WTC11 (cell line): Measurements from ENCODE around the gene SNRPA1. TPM values are rescaled to one million over a fixed set of nuclear protein-coding genes. Genes with fewer than 3 reads are reported as not detected.

Experiments used
- ATAC-seq: fragments of 200-7000 bp; cut with Tn5 transposase; 2 replicates; pipeline ENCODE4 v1.10.0; 2021; ENCODE audit warnings: mild to moderate bottlenecking, moderate library complexity
- CTCF ChIA-PET: fragments of 300-600 bp; sonication (Branson Sonifier 250); formaldehyde crosslinking; loops from one replicate; lab custom pipeline; 2021; ENCODE audit warnings: antibody characterized with exemption; lab: Charles Lee
- POLR2A ChIA-PET: fragments of 350-600 bp; sonication (Branson Sonifier 250); formaldehyde crosslinking; loops from one replicate; lab custom pipeline; 2021; ENCODE audit warnings: antibody characterized with exemption; lab: Charles Lee
- DNase-seq: peaks from one replicate; pipeline ENCODE4 v3.0.0; 2021; ENCODE audit warnings: low spot score
- H3K27ac Mint-ChIP-seq: 2 replicates; pipeline ENCODE4 v1.8.0; 2021; ENCODE audit warnings: mixed read lengths
- H3K27me3 Mint-ChIP-seq: 2 replicates; pipeline ENCODE4 v1.8.0; 2021; ENCODE audit warnings: low read depth, mild to moderate bottlenecking, moderate library complexity, mixed read lengths
- H3K36me3 Mint-ChIP-seq: 2 replicates; pipeline ENCODE4 v1.8.0; 2021; ENCODE audit warnings: mixed read lengths
- H3K4me1 Mint-ChIP-seq: 2 replicates; pipeline ENCODE4 v1.8.0; 2022; ENCODE audit warnings: mixed read lengths
- H3K4me3 Mint-ChIP-seq: 2 replicates; pipeline ENCODE4 v1.8.0; 2021; ENCODE audit warnings: mild to moderate bottlenecking, moderate library complexity, mixed read lengths
- H3K9me3 Mint-ChIP-seq: 2 replicates; pipeline ENCODE4 v1.8.0; 2021; ENCODE audit warnings: mixed read lengths
- CBFB ChIP-seq: sonication (generic); formaldehyde crosslinking; IDR thresholded peaks from 2 replicates; pipeline ENCODE4 v1.8.1; 2022; ENCODE audit warnings: mild to moderate bottlenecking, low read depth, missing genetic modification reagents
- ELF4 ChIP-seq: sonication (generic); formaldehyde crosslinking; IDR thresholded peaks from 2 replicates; pipeline ENCODE4 v1.8.1; 2022; ENCODE audit warnings: low read depth, mild to moderate bottlenecking, moderate library complexity, missing genetic modification reagents
- ESRRA ChIP-seq: sonication (generic); formaldehyde crosslinking; IDR thresholded peaks from 2 replicates; pipeline ENCODE4 v1.8.1; 2022; ENCODE audit warnings: mild to moderate bottlenecking, missing genetic modification reagents, borderline replicate concordance
- NFE2L1 ChIP-seq: sonication (generic); formaldehyde crosslinking; IDR thresholded peaks from 2 replicates; pipeline ENCODE4 v1.8.1; 2023; ENCODE audit warnings: missing genetic modification reagents
- RELA ChIP-seq: sonication (generic); formaldehyde crosslinking; IDR thresholded peaks from 2 replicates; pipeline ENCODE4 v1.8.1; 2022; ENCODE audit warnings: missing genetic modification reagents, mild to moderate bottlenecking, borderline replicate concordance
- SOX15 ChIP-seq: fragments of 250-450 bp; sonication (Bioruptor Pico); IDR thresholded peaks from 2 replicates; pipeline ENCODE4 v1.9.0; 2021; ENCODE audit warnings: mild to moderate bottlenecking
- SP1 ChIP-seq: sonication (generic); formaldehyde crosslinking; conservative IDR thresholded peaks from 2 replicates; pipeline ENCODE4 v1.8.1; 2022; ENCODE audit warnings: missing genetic modification reagents
- ZNF138 ChIP-seq: sonication (generic); formaldehyde crosslinking; conservative IDR thresholded peaks from 2 replicates; pipeline ENCODE4 v1.8.1; 2022; ENCODE audit warnings: mild to moderate bottlenecking, moderate library complexity, missing genetic modification reagents
- ZNF263 ChIP-seq: sonication (generic); formaldehyde crosslinking; IDR thresholded peaks from 2 replicates; pipeline ENCODE4 v1.8.1; 2022; ENCODE audit warnings: low read depth, mild to moderate bottlenecking, moderate library complexity, missing genetic modification reagents
- ZNF317 ChIP-seq: sonication (generic); formaldehyde crosslinking; IDR thresholded peaks from 2 replicates; pipeline ENCODE4 v1.8.1; 2023; ENCODE audit warnings: low read depth, mild to moderate bottlenecking, moderate library complexity, missing genetic modification reagents, borderline replicate concordance
- ZNF396 ChIP-seq: fragments of 250-450 bp; sonication (Bioruptor Pico); IDR thresholded peaks from 2 replicates; pipeline ENCODE4 v1.8.0; 2021; ENCODE audit warnings: mild to moderate bottlenecking, moderate library complexity, borderline replicate concordance
- total RNA-seq: library from RNA; stranded (reverse); gene quantifications from 3 replicates; pipeline ENCODE4 v1.2.3, GENCODE V29; 2021
- TF ChIP-seq, protein P1 (sequence below): sonication (generic); formaldehyde crosslinking; IDR thresholded peaks from 2 replicates; pipeline ENCODE4 v1.8.0; 2022; ENCODE audit warnings: missing genetic modification reagents
- TF ChIP-seq, protein P2 (sequence below): sonication (generic); formaldehyde crosslinking; IDR thresholded peaks from 2 replicates; pipeline ENCODE4 v1.8.0; 2023; ENCODE audit warnings: missing genetic modification reagents, mild to moderate bottlenecking, borderline replicate concordance
- TF ChIP-seq, protein P3 (sequence below): sonication (generic); formaldehyde crosslinking; IDR thresholded peaks from 2 replicates; pipeline ENCODE4 v1.8.0; 2022; ENCODE audit warnings: mild to moderate bottlenecking, missing genetic modification reagents
- TF ChIP-seq, protein P4 (sequence below): fragments of 250-450 bp; sonication (Bioruptor Pico); conservative IDR thresholded peaks from 2 replicates; pipeline ENCODE4 v1.9.0; 2021; ENCODE audit warnings: mild to moderate bottlenecking
- TF ChIP-seq, protein P5 (sequence below): sonication (generic); formaldehyde crosslinking; IDR thresholded peaks from 2 replicates; pipeline ENCODE4 v1.8.1; 2023; ENCODE audit warnings: mild to moderate bottlenecking, missing genetic modification reagents, moderate library complexity

SNRPA1 gene
- total RNA-seq, 1 experiment from 2014 or later: 170 TPM

DNA sequence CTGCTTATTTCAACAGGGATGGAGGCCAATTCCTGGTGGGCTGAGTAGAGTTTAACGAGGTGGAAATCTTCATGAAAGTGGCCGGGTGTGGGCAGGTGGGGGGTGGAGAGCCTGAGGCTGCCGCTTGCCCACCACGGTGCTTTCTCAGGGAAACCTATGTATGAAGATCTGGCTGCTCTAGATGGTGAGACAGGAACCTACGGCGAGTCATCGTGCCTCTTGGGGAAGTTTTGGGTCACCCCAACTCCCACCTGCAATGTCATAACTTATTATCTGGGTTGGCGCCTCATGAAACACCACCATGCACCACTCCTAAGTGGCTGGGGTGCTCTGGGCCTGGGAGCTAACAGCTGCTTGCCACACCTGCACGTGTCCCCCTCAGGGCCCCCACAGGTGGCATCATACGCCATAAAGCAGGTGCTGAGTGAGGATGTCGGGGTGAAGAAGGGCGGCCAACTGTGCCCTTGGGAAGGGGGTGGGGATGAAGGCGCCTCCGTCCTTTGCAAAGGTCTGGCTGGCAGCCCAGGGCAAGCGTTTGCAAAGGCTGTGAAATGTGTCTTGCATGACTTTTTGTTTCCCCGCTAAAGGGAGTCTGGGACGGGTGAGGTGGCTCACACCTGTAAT, 27.9 kb upstream of the SNRPA1 start:
- DNase-seq: no peak
- H3K4me1 Mint-ChIP-seq: peaks cover 6% of the 10 kb centered on the region
- POLR2A ChIA-PET: no interaction called here
- ATAC-seq: no peak
- H3K27me3 Mint-ChIP-seq: 0 out of 2 replicates have a peak, but pooled peaks cover 2% of the 10 kb centered on the region
- TF ChIP-seq ELF4 (no peak), ZNF138 (no peak), SOX15 (CRISPR knock-in tag) (no peak), CBFB (CRISPR knock-in tag) (no peak), ZNF317 (CRISPR knock-in tag) (no peak), ESRRA (CRISPR knock-in tag) (no peak), ZNF396 (CRISPR knock-in tag) (no peak), RELA (CRISPR knock-in tag) (no peak), SP1 (CRISPR knock-in tag) (no peak), ZNF263 (CRISPR knock-in tag) (no peak), NFE2L1 (CRISPR knock-in tag) (no peak)
- TF ChIP-seq, protein P1, sequence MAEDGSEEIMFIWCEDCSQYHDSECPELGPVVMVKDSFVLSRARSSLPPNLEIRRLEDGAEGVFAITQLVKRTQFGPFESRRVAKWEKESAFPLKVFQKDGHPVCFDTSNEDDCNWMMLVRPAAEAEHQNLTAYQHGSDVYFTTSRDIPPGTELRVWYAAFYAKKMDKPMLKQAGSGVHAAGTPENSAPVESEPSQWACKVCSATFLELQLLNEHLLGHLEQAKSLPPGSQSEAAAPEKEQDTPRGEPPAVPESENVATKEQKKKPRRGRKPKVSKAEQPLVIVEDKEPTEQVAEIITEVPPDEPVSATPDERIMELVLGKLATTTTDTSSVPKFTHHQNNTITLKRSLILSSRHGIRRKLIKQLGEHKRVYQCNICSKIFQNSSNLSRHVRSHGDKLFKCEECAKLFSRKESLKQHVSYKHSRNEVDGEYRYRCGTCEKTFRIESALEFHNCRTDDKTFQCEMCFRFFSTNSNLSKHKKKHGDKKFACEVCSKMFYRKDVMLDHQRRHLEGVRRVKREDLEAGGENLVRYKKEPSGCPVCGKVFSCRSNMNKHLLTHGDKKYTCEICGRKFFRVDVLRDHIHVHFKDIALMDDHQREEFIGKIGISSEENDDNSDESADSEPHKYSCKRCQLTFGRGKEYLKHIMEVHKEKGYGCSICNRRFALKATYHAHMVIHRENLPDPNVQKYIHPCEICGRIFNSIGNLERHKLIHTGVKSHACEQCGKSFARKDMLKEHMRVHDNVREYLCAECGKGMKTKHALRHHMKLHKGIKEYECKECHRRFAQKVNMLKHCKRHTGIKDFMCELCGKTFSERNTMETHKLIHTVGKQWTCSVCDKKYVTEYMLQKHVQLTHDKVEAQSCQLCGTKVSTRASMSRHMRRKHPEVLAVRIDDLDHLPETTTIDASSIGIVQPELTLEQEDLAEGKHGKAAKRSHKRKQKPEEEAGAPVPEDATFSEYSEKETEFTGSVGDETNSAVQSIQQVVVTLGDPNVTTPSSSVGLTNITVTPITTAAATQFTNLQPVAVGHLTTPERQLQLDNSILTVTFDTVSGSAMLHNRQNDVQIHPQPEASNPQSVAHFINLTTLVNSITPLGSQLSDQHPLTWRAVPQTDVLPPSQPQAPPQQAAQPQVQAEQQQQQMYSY (CRISPR knock-in tag): no peak
- TF ChIP-seq, protein P2, sequence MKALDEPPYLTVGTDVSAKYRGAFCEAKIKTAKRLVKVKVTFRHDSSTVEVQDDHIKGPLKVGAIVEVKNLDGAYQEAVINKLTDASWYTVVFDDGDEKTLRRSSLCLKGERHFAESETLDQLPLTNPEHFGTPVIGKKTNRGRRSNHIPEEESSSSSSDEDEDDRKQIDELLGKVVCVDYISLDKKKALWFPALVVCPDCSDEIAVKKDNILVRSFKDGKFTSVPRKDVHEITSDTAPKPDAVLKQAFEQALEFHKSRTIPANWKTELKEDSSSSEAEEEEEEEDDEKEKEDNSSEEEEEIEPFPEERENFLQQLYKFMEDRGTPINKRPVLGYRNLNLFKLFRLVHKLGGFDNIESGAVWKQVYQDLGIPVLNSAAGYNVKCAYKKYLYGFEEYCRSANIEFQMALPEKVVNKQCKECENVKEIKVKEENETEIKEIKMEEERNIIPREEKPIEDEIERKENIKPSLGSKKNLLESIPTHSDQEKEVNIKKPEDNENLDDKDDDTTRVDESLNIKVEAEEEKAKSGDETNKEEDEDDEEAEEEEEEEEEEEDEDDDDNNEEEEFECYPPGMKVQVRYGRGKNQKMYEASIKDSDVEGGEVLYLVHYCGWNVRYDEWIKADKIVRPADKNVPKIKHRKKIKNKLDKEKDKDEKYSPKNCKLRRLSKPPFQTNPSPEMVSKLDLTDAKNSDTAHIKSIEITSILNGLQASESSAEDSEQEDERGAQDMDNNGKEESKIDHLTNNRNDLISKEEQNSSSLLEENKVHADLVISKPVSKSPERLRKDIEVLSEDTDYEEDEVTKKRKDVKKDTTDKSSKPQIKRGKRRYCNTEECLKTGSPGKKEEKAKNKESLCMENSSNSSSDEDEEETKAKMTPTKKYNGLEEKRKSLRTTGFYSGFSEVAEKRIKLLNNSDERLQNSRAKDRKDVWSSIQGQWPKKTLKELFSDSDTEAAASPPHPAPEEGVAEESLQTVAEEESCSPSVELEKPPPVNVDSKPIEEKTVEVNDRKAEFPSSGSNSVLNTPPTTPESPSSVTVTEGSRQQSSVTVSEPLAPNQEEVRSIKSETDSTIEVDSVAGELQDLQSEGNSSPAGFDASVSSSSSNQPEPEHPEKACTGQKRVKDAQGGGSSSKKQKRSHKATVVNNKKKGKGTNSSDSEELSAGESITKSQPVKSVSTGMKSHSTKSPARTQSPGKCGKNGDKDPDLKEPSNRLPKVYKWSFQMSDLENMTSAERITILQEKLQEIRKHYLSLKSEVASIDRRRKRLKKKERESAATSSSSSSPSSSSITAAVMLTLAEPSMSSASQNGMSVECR (CRISPR knock-in tag): no peak
- TF ChIP-seq, protein P3, sequence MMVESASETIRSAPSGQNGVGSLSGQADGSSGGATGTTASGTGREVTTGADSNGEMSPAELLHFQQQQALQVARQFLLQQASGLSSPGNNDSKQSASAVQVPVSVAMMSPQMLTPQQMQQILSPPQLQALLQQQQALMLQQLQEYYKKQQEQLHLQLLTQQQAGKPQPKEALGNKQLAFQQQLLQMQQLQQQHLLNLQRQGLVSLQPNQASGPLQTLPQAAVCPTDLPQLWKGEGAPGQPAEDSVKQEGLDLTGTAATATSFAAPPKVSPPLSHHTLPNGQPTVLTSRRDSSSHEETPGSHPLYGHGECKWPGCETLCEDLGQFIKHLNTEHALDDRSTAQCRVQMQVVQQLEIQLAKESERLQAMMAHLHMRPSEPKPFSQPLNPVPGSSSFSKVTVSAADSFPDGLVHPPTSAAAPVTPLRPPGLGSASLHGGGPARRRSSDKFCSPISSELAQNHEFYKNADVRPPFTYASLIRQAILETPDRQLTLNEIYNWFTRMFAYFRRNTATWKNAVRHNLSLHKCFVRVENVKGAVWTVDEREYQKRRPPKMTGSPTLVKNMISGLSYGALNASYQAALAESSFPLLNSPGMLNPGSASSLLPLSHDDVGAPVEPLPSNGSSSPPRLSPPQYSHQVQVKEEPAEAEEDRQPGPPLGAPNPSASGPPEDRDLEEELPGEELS (CRISPR knock-in tag): no peak
- TF ChIP-seq, protein P4, sequence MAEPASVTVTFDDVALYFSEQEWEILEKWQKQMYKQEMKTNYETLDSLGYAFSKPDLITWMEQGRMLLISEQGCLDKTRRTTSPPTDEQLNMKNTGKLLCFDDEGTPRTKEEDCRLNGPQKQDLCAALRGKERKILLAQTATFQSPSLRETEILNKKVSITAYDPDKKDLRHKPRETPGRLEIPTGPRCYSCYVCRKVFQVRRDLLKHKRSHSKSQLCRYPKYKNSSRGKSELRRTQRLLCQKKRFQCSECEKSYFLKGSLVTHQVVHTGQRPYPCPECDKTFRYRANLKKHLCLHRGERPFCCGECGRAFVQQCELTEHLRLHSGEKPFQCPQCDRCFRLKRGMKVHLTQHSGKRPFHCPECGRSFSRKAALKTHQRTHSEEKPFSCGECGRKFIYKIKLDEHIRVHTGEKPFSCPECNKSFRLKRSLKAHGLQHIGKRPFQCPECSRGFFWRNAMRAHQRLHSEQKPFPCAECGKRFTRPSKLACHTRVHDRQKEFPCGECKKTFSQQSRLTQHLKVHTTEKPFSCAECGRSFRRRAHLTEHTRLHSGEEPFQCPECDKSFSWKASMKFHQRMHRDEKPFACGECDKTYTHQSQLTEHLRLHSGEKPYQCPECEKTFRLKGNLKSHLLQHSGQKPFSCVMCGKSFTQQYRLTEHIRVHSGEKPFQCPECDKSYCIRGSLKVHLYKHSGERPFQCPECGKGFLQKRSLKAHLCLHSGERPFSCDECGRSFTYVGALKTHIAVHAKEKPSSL (CRISPR knock-in tag): no peak
- TF ChIP-seq, protein P5, sequence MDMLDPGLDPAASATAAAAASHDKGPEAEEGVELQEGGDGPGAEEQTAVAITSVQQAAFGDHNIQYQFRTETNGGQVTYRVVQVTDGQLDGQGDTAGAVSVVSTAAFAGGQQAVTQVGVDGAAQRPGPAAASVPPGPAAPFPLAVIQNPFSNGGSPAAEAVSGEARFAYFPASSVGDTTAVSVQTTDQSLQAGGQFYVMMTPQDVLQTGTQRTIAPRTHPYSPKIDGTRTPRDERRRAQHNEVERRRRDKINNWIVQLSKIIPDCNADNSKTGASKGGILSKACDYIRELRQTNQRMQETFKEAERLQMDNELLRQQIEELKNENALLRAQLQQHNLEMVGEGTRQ: no peak
- TF ChIP-seq, all 79 proteins: peak for 0
- H3K36me3 Mint-ChIP-seq: no peaks in the 10 kb centered on the region
- CTCF ChIA-PET: interaction anchor here (0.7 kb wide), 1 partner anchor 319 kb away, joined by 3 read pairs; no protein-coding TSS in a partner anchor
- H3K27ac Mint-ChIP-seq: no peak overlapping the region
- H3K4me3 Mint-ChIP-seq: no peak overlapping the region
- no peaks in the 10 kb centered on the region for H3K9me3 Mint-ChIP-seq
